ENCODE data around the gene PRKCZ. TPM values are rescaled to one million over a fixed set of nuclear protein-coding genes. Genes with fewer than 3 reads are reported as not detected.

The PRKCZ gene
- total and polyA plus RNA-seq, 2 of the 4 experiments (the other 2 are of a cell fraction) = 2.0 to 3.5 TPM

DNA sequence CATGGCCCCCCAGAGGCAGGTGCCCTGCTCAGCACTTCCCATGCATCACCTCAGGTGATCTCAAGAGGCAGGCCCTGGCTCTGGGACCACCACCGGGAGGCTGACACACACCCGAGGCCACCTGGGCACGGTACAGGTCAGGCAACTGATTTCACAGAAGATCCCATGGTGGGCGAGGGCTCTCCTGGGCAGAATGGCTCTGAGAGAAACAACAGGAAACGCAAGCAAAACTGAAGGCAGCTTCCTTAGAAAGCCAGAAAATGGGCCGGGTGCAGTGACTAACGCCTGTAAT lies 166.5 kb downstream of the PRKCZ start:
- Histone ChIP-seq H2AFZ (replicated peaks; ENCODE audit: low read length, poor library complexity) (no peak overlapping the region), H3K4me2 (ENCODE audit: low read depth, low read length) (no peak overlapping the region), H3K4ac (ENCODE audit: low read depth, low read length) (no peak overlapping the region), H3K27ac (ENCODE audit: insufficient read depth, low read length) (no peak overlapping the region), H2BK5ac (ENCODE audit: low read depth, low read length, poor library complexity, severe bottlenecking) (no peak overlapping the region), H3K79me1 (ENCODE audit: low read depth in 1 of 2, low read length in 2 of 2) (peaks cover 0 to 20% of the 10 kb centered on the region in 2 experiments; a peak in 3 of 4 replicates), H2BK15ac (ENCODE audit: low read depth, low read length) (no peak overlapping the region), H3K14ac (replicated peaks; ENCODE audit: low read depth, low read length) (no peak overlapping the region), H3K9ac (ENCODE audit: low read depth, low read length) (no peak overlapping the region), H3K23ac (ENCODE audit: low read depth, low read length) (no peak overlapping the region), H4K5ac (ENCODE audit: low read depth, low read length) (no peak overlapping the region), H3K9me1 (ENCODE audit: insufficient read depth, low read length) (peaks cover 7% of the 10 kb centered on the region; the same call in 1 of the 2 replicates), H3K4me1 (ENCODE audit: control insufficient read depth, insufficient read depth, low read length) (peaks cover 27% of the 10 kb centered on the region), H2AK9ac (replicated peaks; ENCODE audit: low read depth, low read length, poor library complexity) (no peak overlapping the region), H4K91ac (ENCODE audit: insufficient read depth, low read depth, low read length) (no peak overlapping the region), H3K27me3 (ENCODE audit: control insufficient read depth, insufficient read depth, low read length) (no peaks in the 10 kb centered on the region), H3K56ac (ENCODE audit: extremely low read depth, insufficient read depth, low read length) (no peak overlapping the region), H3K18ac (ENCODE audit: low read depth, low read length) (no peak overlapping the region), H4K20me1 (ENCODE audit: insufficient read depth, low read length) (no peaks in the 10 kb centered on the region; the same call in 1 of the 2 replicates), H2AK5ac (ENCODE audit: low read depth, low read length) (no peak overlapping the region), H3K36me3 (ENCODE audit: control insufficient read depth, insufficient read depth, low read length) (no peaks in the 10 kb centered on the region), H3K9me3 (ENCODE audit: control insufficient read depth, insufficient read depth, low read length) (no peaks in the 10 kb centered on the region), H2BK20ac (ENCODE audit: low read depth, low read length) (no peak overlapping the region), H4K8ac (ENCODE audit: low read depth in 2 of 2, low read length in 2 of 2) (no peak overlapping the region), H3K4me3 (ENCODE audit: insufficient read depth, low read depth, low read length) (no peak overlapping the region), H2BK120ac (ENCODE audit: low read depth, low read length) (no peak overlapping the region)
- TF ChIP-seq, protein P1, sequence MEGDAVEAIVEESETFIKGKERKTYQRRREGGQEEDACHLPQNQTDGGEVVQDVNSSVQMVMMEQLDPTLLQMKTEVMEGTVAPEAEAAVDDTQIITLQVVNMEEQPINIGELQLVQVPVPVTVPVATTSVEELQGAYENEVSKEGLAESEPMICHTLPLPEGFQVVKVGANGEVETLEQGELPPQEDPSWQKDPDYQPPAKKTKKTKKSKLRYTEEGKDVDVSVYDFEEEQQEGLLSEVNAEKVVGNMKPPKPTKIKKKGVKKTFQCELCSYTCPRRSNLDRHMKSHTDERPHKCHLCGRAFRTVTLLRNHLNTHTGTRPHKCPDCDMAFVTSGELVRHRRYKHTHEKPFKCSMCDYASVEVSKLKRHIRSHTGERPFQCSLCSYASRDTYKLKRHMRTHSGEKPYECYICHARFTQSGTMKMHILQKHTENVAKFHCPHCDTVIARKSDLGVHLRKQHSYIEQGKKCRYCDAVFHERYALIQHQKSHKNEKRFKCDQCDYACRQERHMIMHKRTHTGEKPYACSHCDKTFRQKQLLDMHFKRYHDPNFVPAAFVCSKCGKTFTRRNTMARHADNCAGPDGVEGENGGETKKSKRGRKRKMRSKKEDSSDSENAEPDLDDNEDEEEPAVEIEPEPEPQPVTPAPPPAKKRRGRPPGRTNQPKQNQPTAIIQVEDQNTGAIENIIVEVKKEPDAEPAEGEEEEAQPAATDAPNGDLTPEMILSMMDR (conservative IDR thresholded peaks at IDR 0.05; ENCODE audit: low read depth, low read length) = no peak
- no peak for TF ChIP-seq CEBPB (IDR thresholded peaks at IDR 0.05; ENCODE audit: low read depth, low read length)
- TF ChIP-seq, protein P2, sequence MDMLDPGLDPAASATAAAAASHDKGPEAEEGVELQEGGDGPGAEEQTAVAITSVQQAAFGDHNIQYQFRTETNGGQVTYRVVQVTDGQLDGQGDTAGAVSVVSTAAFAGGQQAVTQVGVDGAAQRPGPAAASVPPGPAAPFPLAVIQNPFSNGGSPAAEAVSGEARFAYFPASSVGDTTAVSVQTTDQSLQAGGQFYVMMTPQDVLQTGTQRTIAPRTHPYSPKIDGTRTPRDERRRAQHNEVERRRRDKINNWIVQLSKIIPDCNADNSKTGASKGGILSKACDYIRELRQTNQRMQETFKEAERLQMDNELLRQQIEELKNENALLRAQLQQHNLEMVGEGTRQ (IDR thresholded peaks at IDR 0.05; ENCODE audit: low read depth, low read length) = no peak
- TF ChIP-seq FOS (IDR thresholded peaks at IDR 0.05; ENCODE audit: low read depth, low read length) = no peak
- no peak for TF ChIP-seq MAFK (IDR thresholded peaks at IDR 0.05; ENCODE audit: low read depth, low read length)
- TF ChIP-seq MXI1 (IDR thresholded peaks at IDR 0.05; ENCODE audit: borderline replicate concordance, low read depth, low read length) = no peak
- no peak for TF ChIP-seq RCOR1 (IDR thresholded peaks at IDR 0.05; ENCODE audit: insufficient replicate concordance, low read length)
- TF ChIP-seq SMC3 (IDR thresholded peaks at IDR 0.05; ENCODE audit: low read depth, low read length) = no peak
- TF ChIP-seq, protein P3, sequence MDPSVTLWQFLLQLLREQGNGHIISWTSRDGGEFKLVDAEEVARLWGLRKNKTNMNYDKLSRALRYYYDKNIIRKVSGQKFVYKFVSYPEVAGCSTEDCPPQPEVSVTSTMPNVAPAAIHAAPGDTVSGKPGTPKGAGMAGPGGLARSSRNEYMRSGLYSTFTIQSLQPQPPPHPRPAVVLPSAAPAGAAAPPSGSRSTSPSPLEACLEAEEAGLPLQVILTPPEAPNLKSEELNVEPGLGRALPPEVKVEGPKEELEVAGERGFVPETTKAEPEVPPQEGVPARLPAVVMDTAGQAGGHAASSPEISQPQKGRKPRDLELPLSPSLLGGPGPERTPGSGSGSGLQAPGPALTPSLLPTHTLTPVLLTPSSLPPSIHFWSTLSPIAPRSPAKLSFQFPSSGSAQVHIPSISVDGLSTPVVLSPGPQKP (IDR thresholded peaks at IDR 0.05; ENCODE audit: borderline replicate concordance, low read depth, low read length) = no peak
- TF ChIP-seq BHLHE40 (IDR thresholded peaks at IDR 0.05; ENCODE audit: low read depth, low read length) = no peak
- no peak for TF ChIP-seq RAD21 (IDR thresholded peaks at IDR 0.05; ENCODE audit: low read length)
- no peak for TF ChIP-seq MAZ (IDR thresholded peaks at IDR 0.05; ENCODE audit: borderline replicate concordance, low read depth, low read length)
- no peak for TF ChIP-seq RFX5 (IDR thresholded peaks at IDR 0.05; ENCODE audit: low read depth, low read length)
- TF ChIP-seq POLR2A (IDR thresholded peaks at IDR 0.05; ENCODE audit: low read depth, low read length) = no peak
- DNase-seq (no peak), ATAC-seq (ENCODE audit: low read depth) (no peak)
- dilution Hi-C loops (cut with HindIII; ENCODE audit: low sequenced_read_pairs, unreplicated experiment) (no loop called here), in situ Hi-C loops (cut with MboI; ENCODE audit: low sequenced_read_pairs) (no loop called here), intact Hi-C loops (cut with micrococcal nuclease) (no loop called here)
- ChIA-PET CTCF (no interaction called here), POLR2A (ENCODE audit: unreplicated experiment) (no interaction called here)
- no TSS peak for BruUV-seq (replicated peaks)
- WGBS, 2 experiments (ENCODE audit: extremely low coverage in 2 of 2, insufficient read length in 1 of 2) = 90% methylated on average over 5 of the region's 7 CpGs; no CpG with 5 or more reads in 1 of the 2 experiments
